Head of caudate nucleus (tissue), 42 donors: Measurements from ENCODE around the gene ULK4.

ENCODE experiments used
- DNase-seq, 42 donors: peaks; one replicate each; pipeline versions ENCODE4 v3.0.0 to v3.0.0-alpha.2; 2020 to 2021; ENCODE audit warnings: mixed read lengths in 7 of 42
- intact Hi-C: fragments of 100-400 bp; cut with DNase I; formaldehyde crosslinking; loops from one replicate; pipeline ENCODE4 v1.15.0; 2022

The ULK4 gene

DNA sequence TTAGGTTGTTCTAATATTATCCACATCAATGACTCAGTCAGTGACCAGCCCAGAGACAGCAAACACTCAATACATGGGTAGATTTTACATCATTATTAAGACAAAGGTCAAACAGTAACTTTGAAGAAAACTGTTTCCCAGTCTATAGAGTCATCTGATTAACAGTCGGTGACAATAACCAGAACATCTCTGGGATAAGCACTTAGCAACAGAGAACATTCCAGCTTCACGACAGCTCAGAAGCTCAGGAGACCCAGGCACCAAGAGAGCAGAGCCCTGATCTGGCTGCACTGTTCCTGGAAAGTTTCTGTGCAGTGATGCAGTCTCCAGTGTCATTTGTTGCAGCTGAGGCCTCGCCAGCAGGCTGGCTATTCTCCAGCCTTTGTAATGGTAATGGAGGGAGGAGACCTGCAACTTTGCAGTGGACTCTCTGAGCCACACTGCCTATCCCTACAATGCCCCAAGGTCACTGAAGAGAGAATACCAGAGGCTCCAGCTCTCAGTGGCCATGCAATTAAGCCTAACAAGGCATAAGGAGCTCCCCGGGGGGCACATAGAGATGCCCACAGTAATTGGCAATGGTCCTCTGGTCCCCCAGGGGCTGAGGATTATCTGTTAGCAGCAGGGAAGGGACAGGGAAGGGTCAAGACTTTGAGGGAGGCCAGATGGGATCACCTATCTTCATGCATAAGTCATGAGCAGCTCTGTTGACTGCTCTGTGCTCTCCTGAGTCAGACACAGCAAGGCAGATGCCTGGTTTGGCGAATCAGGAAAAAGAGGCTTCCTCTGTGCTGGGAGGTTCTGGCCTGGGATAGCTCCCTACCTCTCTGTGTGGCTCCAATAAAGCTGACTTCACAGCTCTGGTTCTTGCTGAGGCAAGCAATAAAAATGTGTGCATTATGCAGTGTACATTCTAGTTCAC, 599.0 kb downstream of the ULK4 start:
- DNase-seq: no peak
- intact Hi-C loops: no loop called here

DNA sequence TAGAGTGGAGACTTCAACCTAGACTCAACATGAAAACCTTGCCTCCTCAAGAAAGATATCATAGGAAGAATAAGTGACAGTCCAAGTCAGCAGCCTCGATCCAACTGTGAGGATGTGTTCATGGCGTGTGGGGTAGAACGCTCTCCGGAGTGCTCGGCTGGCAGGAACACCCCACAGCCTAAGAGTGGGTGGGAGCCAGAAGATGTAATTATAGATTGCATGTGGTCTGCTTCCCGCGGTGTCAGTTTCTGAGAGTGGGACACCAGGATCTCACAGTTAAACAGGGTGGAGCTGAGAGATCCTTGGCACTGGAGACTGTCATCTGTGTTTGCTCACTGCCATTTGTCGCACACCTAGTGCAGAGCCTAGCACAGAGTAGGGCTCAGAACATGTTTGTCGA, 604.6 kb downstream of the ULK4 start:
- peak in 1 of 42 donors; percentile 33 for DNase-seq
- intact Hi-C loops: no loop called here

DNA sequence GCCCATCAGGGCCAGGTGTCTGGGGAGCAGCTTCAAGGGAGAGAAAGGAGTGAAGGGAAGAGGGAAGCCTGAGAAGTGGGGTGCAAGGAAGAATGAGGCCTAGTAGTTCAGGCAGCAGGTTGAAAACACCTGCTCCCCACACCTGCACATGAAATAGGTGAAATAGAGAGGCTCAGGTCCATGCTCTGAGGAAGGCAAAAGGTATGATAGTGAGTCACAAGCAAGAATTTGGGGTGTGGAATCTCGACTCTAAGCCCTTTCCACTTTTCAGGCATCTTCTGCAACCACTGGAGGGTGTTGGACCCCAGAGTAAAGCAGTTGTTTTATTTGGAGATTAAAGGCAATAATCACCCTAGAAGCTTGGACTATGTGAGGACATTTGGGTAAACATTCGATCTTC, 605.1 kb downstream of the ULK4 start:
- intact Hi-C loops: no loop called here
- DNase-seq: no peak

DNA sequence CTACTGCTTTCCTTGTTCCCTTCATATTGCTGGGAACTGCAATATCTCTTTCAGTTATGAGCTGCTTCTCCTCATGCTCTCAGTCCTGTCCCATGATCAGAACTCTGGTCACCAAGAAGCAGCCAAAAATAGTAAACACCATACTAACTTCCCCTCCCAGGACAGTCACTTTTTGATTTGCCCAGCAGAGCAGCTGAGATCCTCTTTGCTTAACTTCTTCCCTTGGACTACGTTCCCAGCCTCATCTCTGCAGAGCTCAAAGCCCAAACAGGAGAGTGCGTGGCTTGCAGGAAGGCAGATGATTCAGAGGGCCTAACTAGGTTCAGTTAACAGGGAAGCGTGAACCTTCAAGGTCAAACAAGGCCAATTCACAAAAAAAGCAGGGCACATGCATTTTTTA, 609.4 kb downstream of the ULK4 start:
- intact Hi-C loops: no loop called here
- DNase-seq: peak in 1 of 42 donors; percentile 2

DNA sequence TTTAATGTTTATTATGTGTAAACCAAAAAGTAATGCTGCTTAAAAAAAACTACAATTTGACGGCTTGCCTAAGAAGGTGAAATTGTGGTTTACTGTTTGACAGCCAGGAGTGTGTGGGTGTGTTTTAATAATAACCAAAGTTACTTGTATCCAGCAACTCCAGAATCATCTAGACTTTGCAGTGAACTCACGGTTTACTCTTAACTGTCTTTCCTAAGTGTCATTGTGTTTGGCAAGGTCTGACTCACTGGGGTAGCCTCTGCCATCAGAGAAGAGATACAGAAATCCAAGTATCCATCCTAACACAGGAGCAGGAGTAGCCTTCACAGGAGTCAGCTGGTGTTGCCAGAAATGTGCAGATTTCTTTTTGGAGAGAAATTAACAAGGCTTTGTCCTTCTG, 611.5 kb downstream of the ULK4 start:
- DNase-seq: no peak
- intact Hi-C loops: no loop called here

DNA sequence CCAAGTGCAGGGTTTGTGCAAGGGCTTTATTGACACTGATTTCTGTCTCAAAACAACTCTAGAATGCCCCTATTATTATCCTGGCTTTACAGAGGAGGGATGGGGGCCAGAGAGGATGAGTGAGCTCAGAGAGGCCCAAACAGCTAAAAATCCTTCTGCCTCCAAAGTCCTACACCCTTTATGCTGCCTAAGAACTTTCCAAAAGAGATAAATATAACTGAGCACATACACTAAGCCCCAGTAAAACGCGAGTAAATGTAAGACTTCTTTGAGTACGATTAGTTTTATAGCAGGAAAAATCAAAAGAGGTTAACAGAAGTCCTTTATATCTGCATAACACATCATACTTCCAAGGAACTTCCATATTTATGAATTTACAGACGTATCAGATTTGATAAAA, 613.5 kb downstream of the ULK4 start:
- DNase-seq: no peak
- intact Hi-C loops: no loop called here

DNA sequence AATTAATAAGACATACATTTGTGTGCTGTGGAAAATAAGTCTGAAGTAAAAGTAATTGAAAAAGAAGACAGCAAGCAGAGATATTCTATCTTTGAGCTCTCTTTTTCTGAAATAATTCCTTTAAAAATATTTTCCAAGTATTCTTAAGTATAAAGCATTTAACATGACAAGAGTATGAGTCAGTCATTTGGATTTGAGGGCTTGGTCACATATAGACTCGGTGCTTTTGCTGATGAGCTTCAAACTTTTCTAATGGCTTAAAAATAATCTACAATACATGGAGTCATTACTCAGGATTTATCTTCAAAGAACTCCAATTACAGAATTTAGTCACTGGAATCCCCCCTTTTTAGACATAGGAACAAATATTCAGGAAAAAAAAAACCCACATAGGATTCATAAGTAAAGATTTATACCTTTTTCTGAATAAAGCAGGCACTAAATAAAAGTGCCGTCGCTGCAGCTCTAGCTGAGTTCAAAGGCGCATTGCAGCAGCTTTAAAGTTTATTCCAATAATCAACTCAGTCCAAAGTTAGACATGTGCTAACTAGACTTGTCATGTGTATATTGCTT, 615.1 kb downstream of the ULK4 start:
- DNase-seq: no peak
- intact Hi-C loops: no loop called here

DNA sequence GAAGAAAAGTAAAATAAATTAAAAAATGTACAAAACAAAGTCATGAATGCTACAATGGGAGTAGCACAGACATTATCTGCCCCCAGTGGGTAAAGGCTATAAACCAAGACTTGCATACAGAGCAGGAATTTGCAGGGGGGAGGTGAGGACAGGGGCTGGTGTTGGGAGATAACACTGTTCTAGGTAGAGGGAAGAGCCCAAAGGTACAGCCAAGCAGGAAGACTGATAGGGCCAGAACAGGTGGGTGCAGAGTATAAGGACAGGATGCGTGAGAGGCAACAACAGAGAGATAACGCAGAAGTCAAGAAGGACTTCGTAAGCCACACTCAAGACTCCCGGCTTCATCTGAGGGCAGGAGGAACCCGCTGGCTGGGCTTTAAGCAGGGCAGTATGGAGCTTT, 616.1 kb downstream of the ULK4 start:
- intact Hi-C loops: no loop called here
- no peak for DNase-seq

DNA sequence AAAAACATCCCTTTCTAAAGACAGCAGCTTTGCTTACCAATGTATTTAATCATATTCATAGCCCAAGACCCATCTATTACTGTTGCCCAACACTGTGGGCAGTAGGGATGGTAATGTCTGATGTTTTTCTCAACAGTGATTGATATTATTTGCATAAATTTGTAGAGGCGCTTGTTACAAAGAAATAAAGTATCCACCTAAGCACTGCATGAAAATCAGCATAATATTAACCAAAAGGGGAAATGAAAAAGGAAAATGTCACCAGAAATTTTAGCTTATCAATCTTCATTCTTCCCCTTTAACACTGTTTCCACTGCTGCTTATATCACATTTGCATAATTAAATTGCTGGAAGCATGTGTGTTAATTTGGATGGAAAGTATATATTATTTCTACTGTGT, 622.1 kb downstream of the ULK4 start:
- intact Hi-C loops: no loop called here
- no peak for DNase-seq

DNA sequence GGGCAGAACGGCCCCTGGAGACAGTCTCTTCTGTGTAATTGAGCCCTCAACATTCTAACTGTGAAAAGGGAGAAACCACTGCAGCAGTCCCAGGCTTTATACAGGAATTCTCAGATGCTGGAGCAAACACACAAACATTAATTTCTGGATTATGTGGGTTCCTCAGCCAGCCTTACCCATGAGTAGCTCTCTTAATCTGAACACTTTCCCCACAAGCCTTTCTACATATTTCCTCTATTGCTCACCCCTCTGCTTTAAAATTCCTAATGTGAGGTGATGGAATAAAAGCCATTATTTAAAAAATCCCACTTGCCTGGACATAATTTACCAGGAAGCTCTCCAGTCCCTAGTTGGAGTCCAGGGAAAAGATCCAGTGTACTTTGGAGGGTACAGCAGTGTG, 623.6 kb downstream of the ULK4 start:
- DNase-seq: no peak

DNA sequence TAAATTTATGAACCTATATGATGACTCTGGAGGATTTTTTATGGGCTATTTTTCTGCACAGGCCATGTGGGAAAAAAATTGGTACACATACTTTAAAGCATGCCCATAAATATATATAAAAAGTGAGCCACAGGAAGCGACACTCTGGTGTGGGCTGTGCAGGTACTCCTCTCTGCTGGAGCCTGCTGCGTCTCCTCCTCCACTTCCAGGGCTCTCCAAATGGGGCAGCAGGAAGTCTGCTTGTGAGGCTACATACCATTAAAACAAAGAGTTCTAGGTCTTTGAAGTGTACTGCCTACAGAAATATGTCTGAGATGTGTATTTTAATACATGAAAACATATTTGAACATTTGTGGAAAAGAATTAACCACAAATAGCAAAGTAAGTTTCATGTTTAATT, 627.5 kb downstream of the ULK4 start:
- no peak for DNase-seq
- intact Hi-C loops: no loop called here

More for the DNA sequence above, 623.6 kb downstream of the ULK4 start:
- intact Hi-C loops: no loop called here

DNA sequence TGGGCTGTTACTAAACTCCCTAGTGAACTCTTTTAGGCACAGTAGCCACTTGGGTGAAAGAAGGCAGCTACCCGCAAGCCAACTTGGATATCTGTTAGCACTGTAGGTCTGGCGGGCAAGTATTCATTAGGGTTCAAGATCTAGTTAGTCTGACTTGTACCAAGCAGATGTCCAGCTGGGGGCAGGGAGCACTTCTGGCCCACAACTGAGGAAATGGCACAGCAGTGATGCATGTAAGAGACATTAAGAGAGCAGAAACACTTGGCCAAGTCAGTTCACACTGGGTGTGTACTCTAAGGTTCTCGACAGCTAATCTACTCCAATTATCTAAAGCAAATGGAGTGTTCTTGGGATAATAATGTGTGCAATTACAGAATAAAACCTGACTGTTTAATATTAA, 630.9 kb downstream of the ULK4 start:
- intact Hi-C loops: no loop called here

DNA sequence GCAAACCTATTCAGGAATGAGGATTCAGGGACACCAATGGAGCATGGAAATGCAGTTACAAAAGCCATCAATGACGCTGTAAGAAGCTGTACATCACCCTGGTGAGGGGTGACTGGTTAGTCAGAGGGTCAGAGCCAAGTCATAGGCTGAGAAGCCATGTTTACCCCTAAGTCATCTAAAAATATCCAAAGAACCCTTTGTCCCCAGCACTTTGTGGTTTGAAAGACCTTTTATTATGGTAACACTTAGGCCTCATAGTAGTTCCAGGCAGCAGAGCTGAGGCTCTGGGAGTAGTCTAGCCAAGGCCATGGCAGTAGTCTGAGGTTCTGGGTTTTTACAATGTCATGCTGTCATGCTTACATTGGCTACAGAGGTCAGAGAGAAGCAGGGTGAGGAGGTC, 631.4 kb downstream of the ULK4 start:
- intact Hi-C loops: no loop called here
- no peak for DNase-seq

More for the DNA sequence above, 630.9 kb downstream of the ULK4 start:
- no peak for DNase-seq

DNA sequence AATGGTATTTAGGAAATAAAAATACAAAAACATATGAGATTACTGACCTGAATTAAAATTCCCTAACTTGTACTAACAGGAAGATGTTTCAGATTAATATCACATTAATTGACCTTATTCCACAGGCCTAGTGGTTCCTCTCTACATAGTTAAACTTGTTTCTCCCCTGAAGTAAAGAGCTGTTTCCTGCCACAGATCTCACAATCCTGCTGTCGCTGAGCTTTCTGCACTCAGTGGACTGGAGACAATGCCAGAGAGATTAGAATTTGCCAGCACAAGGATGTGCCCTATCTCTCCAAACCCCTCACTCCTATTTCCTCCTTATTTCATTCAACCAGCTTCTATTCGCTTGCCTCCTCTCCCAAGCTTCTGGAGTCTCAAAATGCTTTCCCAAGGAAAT, 632.0 kb downstream of the ULK4 start:
- intact Hi-C loops: no loop called here
- no peak for DNase-seq

DNA sequence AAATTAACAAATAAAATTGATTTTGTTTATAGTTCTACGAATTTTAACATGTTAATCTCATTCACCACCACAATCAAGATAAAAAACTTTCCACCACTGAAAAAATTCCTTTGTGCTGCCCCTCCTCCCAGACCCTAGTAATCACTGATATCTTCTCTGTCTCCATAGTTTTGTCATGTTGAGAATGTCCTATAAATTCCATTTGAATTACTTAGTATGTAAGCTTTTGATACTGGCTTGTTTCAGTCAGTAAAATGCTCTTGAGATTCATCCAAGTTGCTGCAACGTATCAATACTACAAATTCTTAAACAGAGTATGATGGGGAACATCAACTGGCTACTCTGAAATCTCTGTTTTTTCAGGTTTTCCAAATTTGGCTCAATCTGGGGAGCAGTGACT, 633.0 kb downstream of the ULK4 start:
- intact Hi-C loops: no loop called here
- no peak for DNase-seq

DNA sequence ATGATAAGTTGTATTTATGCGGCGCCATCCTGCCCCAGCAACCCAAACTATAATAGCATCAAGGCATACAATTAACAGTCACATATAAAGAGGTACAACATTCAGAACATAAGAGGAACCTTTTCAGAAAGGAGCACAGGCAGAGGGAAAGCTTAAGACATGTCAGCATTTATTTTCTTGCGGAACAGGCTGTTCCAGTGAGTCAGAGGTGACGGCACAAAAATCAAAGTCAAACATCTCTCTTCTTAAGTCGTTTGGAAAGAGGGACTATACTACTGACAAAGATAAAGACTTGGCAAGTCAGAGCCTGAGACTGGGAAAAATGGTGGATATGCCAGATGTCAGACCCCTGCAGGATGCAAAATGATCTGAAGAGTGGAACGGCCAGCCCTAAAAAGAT, 634.2 kb downstream of the ULK4 start:
- intact Hi-C loops: no loop called here
- DNase-seq: no peak

DNA sequence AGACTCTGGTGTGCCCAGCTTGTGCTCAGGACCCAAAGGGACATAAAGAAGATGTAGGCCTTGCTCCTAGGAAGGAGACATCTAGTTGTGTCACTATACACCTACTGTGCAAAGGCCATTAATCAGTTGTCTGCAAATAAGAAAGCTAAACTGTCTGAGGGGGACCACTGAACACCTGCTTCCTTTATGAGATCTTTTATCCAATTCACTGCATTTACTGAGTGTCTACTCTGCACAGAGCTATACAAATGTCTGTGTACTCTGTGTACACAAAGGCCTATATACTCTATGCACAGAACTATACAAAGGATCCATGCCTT, 637.8 kb downstream of the ULK4 start:
- intact Hi-C loops: no loop called here
- no peak for DNase-seq

DNA sequence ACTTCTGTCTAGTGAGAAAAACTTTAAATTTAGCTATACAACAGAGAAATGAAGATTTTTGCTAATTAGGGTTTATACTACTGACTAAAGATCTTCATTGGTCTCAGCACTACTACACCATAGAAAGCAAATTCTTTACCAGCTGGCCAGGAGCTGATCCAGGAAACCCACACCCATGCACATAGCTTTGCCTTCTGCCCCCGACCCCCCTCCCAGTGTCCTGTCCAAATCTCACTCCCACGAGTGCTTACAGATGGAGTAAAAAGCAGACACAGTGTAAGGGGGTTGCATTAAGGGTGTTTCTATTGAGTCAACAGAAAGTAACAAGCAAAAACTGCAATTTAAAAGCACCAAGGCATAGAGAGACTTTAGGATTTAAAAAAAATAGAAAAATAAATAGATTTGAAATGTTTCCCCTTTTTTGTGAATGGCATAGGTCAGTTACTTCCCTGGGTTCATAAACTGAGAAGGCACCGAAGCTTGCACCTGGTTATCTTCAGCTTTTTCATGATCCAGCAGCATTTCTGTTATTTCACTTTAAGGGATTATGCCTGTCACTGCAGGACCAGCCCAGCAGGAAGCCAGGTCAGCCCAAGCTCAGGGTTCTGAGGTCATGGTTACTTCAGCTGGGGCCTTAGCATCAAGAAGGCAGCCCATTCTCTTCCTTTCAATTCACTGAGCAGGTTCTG, 638.3 kb downstream of the ULK4 start:
- DNase-seq: no peak
- intact Hi-C loops: no loop called here

DNA sequence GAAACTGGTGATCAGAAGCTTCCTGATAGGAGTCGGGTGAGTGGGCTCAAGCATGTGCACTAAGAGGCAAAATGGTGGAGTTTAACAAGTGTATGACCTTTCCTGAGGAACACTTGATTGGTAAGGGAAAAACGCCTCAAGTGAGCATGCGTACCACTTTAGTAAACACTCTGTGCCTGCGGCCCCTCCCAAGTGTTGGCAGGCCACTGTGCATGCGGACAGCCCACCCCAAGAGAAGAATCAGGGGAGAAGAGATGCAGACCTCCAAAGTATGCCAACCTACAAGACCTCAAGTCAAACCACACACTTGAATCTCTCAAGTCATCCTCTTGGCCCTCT, 640.3 kb downstream of the ULK4 start:
- intact Hi-C loops: no loop called here
- no peak for DNase-seq

DNA sequence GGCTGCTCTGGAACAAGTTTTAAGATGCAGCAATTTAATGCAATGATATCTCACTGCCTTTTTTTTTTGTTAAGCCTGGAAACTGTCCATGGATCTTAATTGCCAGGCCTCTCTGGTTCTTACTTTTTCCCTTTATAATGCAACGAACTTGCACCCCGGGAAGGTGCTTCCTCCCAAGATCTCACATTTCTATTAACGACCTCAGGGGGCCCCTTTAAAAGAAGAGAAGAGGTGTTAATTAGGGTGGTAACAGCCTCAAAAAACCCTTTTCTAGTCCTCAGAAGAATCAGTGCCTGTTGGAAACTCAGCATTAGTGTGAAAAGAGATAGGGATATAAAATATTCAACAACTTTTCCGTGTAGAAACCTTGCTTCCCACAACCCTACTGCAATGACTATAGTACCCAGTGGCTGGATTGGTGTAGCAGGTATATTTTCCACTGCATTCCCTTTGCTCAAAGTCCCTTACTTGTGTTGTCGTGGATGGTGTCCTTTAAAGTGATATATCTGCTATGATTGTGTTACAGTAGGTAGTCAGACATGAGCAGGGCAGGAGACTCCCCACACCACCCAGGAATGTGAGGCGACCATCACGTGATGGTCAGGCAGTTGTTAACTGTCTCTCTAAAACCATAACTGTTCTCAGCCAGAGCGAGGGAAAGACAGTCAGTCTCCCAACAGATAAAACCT, 640.8 kb downstream of the ULK4 start:
- DNase-seq: no peak
- intact Hi-C loops: no loop called here
